ENCODE data around the gene NAB2.
"Not testable (repeated sequence)": the region's sequence is repeated elsewhere in the genome, so short reads cannot be mapped to it uniquely, and the experiment has no call there.

NAB2 gene

GRCh38 chr12:57088354-57089270 is at the start of gene NAB2:
Gene NAB2, plus strand, starts transcription at chr12:57089114. Its CDS starts 158 bp downstream, at chr12:57089272.
- peak; percentile 99 for DNase-seq

- no peak for DNase-seq
Observed at GRCh38 chr12:57040211-57040610, 48.7 kb upstream of the NAB2 start.

- no peak for DNase-seq
Observed at GRCh38 chr12:57040750-57041149, 48.2 kb upstream of the NAB2 start.

GRCh38 chr12:57042695-57043094 is 46.2 kb upstream of the NAB2 start:
- no peak for DNase-seq

- no peak for DNase-seq
Observed at GRCh38 chr12:57044468-57044867, 44.4 kb upstream of the NAB2 start.

- DNase-seq: no peak
Observed at GRCh38 chr12:57044889-57045288, 44.0 kb upstream of the NAB2 start.

GRCh38 chr12:57046086-57046791 is 42.7 kb upstream of the NAB2 start:
- DNase-seq: no peak

GRCh38 chr12:57046947-57047890 is 41.7 kb upstream of the NAB2 start:
- DNase-seq: no peak

GRCh38 chr12:57047981-57048380 is 40.9 kb upstream of the NAB2 start:
- DNase-seq: no peak

GRCh38 chr12:57048423-57049118 is 40.3 kb upstream of the NAB2 start:
- DNase-seq: peak; percentile 54

- DNase-seq: no peak
Observed at GRCh38 chr12:57049119-57049446, 39.8 kb upstream of the NAB2 start.

- DNase-seq: peak; percentile 68
Observed at GRCh38 chr12:57049890-57050289, 39.0 kb upstream of the NAB2 start, which contains the start of gene MYO1A. Gene MYO1A, minus strand, starts transcription at chr12:57050129. Its CDS starts 1,806 bp downstream, at chr12:57048323.

- no peak for DNase-seq
Observed at GRCh38 chr12:57051011-57051410, 37.9 kb upstream of the NAB2 start.

GRCh38 chr12:57053146-57053545 is 35.8 kb upstream of the NAB2 start:
- DNase-seq: not testable (repeated sequence)

- DNase-seq: not testable (repeated sequence)
Observed at GRCh38 chr12:57053901-57054300, 35.0 kb upstream of the NAB2 start.

- no peak for DNase-seq
Observed at GRCh38 chr12:57055824-57056223, 33.1 kb upstream of the NAB2 start.

- DNase-seq: no peak
Observed at GRCh38 chr12:57057067-57057751, 31.7 kb upstream of the NAB2 start.

GRCh38 chr12:57058454-57058853 is 30.5 kb upstream of the NAB2 start:
- DNase-seq: no peak

- no peak for DNase-seq
Observed at GRCh38 chr12:57063991-57064685, 24.8 kb upstream of the NAB2 start.

- peak; percentile 19 for DNase-seq
Observed at GRCh38 chr12:57066245-57066644, 22.7 kb upstream of the NAB2 start.

GRCh38 chr12:57069523-57069922 is 19.4 kb upstream of the NAB2 start:
- DNase-seq: peak; percentile 86
